COR-L47 (cell line): ENCODE data around the gene UBE2R2.
"Not testable (repeated sequence)": the region's sequence is repeated elsewhere in the genome, so short reads cannot be mapped to it uniquely, and the experiment has no call there.

Experiments
- DNase-seq: peaks from one replicate; lab custom pipeline; 2025; lab: John Stamatoyannopoulos, UW

Gene UBE2R2

DNA sequence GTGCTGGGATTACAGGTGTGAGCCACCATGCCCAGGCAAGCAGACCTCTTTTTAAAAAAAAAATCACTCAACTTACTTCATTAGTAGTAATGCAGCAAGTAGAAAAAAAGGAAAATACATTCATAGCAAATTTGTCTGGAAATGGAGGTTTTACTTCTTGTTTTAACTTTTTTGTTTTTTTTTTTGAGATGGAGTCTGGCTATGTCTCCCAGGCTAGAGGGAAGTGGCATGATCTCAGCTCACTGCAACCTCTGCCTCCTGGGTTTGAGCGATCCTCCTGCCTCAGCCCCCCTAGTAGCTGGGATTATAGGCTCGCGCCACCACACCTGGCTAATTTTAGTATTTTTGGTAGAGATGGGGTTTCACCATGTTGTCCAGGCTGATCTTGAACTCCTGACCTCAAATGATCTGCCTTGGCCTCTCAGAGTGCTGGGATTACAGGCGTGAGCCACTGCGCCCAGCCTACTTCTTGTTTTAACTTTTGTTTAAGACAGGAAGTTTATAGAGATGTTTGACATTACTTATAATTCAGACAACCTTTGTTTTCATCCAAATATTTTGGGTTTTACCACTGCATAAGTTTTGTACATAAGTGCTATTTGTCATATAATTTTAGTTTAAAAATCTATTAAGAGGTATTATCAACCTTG lies 26.5 kb downstream of the UBE2R2 start:
- no peak for DNase-seq

DNA sequence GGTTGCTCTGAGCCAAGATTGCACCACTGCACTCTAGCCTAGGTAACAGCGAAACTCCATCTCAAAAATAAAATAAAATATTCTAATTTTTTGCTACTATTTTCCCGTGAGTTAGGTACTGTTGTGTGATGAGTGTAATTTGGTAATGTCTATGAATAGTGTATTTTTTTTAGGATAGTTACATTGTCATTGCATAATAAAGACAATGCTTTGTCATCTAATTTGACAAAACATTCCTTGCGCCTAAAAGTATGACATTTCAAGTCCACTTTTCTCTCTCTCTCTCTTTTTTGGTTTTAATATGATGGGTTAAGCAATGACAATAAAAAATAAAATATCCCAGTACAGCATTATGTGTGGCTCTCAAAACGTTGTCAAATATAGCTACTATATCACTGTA lies 29.3 kb downstream of the UBE2R2 start:
- no peak for DNase-seq

DNA sequence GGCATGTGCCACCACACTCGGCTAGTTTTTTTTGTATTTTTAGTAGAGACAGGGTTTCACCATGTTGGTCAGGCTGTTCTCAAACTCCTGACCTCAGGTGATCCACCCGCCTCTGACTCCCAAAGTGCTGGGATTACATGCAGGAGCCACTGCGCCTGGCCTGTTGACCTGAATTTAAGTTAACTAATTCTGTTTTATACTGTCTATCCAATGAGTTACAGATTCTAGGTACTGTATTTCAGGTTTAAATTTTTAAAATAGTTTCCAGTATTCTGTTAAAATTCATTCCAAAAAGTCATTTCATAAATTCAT lies 30.9 kb downstream of the UBE2R2 start:
- not testable (repeated sequence) for DNase-seq

DNA sequence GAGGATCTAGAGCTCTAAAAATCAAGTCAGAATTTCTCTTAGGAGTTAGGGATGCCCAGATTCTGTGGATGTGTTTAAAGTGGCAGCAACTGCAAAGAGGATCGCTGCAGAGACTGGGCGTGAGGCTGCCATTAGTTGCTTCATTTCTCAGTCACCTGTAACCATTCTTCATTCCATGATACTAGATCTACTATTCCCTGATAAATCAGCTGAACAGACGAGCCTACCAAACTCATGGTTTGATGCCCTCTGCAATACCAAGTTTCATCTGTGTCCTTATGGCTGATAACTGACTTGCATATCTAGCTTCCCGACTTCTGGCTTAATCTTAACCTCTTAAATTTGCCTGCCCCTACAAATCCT lies 33.3 kb downstream of the UBE2R2 start:
- no peak for DNase-seq

DNA sequence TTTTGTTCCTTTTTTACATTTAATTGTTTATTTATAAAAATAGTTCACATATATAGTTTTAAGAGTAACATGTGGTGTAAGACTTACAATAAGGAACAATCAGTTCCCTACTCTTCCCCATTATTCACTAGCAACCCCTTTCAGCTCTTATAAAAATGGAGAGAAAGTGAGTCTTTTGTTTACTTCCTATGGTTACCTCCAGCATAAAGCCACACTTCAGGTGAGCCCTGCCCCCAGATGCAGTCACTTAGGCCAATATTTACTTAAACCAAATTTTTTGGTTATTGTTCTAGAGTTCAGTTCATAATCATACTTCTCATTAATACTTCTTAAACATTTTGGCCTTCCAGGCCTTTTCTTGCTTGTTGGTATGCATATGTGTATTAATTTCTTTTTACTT lies 33.7 kb downstream of the UBE2R2 start:
- no peak for DNase-seq

DNA sequence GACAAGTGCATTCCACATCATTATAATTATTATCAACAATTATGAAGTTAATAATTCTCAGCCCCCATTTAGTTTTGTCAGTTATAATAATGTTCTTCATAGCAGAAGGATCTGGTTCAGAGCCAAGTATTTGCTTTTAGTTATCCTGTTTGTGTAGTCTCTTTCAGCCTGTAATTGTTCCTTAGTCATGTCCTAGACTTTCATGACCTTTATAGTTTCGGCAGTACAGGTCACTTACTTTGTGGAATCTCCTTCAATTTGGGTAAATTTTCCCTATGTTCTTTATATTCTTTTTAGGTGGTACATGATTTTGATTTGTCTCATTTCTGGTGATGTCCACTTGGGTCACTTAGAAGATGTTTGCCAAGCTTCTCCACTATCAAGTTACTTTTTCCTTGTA lies 34.3 kb downstream of the UBE2R2 start:
- no peak for DNase-seq

DNA sequence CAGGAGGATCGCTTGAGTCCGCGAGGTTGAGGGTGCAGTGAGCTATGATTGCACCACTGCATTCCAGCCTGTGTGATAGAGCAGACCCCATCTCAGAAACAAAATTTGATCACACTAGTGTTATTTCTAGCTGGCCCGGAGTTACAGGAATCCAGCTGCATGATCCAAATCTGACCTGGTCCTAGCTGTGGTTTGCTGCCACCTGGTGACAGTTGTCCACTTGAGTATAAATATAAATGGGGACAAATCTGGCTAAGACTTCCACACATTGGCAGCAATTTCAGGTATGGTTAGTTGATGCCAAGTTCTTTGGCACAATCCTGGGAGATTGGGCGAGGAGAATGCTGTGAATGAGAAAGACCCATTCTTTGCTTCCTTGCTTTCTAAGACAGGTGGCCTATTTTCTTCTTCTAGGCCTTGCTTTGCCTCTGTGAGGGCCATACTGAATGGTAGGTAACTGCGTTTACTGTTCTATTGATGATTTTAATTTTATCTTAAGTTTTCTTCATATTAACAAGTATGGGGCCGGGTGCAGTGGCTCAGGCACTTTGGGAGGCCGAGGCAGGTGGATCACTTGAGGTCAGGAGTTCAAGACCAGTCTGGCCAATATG lies 35.4 kb downstream of the UBE2R2 start:
- DNase-seq = peak; percentile 63

DNA sequence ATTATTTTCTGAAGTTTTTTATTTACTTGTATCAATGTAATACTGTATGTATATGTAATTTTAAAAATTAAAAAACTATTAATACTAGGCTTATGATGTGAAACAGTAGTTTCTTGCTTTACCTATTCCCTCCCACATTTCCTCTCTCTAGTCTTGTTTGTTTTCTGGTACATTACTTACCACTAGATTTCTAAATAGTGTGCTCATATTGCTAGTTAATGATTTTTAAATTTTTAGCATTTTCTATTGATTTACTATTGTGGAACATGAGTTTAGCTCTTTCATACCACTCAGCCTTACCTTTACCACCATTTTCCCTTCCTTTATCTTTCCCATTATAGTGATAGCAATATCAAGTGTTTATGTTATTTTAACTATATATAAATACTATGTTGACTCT lies 39.3 kb downstream of the UBE2R2 start:
- DNase-seq = no peak

DNA sequence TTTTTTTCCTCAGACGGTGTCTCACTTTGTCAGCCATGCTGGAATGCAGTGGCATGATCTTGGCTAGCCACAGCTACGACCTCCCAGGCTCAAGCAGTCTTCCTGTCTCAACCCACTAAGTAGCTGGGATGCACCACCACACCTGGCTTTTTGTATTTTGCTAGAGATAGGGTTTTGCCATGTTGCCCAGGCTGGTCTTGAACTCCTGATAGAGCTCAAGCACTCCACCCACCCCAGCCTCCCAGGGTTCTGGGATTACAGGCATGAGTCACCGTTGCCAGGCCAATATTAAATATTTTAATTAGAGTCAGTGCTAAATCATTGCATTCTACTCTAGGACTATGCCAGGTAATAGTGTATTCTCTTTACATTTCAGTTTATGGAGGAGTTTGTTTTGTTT lies 41.5 kb downstream of the UBE2R2 start:
- DNase-seq = no peak

DNA sequence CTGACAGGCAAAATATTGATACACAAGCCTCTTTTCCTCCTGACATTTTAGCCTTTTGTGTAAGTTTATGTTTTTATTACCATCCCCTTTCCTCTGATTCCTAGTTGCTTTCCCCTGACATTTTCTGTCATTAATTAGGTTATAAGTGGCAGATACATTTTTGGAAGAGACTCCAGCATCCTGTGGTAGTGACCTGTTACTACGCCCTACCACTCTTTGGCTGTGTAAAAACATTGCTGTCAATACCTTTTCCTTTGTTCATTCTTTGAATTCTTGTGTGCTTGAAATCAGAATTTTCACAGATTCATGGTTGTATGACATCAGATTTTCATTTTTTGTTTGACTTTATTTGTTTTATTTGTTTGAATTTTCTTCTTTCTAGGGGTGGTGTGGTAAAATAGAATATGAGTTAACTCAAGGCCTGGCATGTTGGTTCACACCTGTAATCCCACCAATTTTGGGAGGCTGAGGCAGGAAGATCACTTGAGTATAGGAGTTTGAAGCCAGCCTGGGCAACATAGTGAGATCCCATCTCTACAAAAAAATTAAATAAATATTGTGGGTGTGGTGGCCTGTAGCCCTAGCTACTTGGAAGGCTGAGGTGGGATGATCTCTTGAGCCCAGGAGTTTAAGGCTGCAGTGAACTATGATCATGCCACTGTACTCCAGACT lies 43.4 kb downstream of the UBE2R2 start:
- no peak for DNase-seq

DNA sequence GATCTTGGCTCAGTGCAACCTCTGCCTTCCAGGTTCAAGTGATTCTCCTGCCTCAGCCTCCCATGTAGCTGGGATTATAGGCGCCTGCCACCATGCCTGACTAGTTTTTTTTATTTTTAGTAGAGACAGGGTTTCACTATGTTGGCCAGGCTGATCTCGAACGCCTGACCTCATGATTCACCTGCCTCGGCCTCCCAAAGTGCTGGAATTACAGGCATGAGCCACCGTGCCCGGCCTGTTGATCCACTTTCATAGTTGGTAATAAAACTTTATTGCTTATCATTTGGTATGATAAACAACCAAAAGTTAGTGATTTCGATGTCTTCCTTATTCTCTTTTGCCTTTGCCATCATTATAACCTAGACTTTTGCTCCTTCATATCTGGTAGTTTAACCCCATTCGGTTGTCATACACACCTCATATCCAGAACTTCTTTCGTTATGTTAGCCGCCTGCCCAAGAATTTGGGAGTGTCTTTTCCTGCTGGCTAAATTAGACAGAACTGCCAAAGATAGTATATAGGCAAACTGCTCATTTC lies 45.0 kb downstream of the UBE2R2 start:
- no peak for DNase-seq

DNA sequence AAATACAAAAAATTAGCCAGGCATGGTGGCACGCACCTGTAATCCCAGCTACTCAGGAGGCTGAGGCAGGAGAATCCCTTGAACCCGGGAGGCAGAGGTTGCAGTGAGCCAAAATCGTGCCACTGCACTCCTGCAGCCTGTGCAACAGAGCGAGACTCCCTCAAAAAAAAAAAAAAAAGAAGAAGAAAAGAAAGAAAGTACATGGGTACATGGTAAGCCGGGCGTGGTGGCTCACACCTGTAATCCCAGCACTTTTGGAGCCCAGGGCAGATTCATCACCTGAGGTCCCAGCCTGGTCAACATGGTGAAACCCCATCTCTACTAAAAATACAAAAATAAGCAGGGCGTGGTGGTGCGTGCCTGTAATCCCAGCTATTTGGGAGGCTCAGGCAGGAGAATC lies 46.1 kb downstream of the UBE2R2 start:
- not testable (repeated sequence) for DNase-seq

DNA sequence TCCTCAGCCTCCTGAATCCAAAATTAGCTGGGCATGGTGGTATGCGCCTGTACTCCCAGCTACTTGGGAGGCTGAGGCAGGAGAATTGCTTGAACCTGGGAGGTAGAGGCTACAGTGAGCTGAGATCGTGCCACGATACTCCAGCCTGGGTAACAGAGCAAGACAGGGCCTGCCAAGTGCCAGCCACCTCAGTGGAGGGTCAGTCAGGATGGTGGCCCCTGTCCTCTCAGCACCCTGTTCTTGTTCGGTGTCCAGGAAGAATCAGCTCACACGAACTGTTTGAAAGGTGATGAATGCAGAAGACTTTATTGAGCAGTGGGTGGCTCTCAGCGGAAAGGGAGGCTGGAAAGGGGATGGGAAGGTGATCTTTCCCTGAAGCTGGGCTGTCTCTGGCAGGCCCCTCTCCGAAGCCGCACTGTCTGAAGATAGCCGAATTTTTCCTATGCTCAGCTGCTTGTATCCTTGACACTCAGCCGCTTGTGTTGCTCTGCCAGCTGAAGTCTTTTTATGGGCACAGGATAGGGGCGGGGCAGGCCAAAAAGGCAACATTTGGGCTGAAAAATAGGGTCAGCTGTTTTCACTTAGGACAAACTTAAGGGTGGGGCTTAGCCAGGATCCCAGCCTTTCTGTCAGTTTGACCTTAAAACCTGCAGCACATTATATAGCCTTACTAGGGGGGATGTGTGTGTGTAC lies 50.9 kb downstream of the UBE2R2 start:
- DNase-seq = no peak

DNA sequence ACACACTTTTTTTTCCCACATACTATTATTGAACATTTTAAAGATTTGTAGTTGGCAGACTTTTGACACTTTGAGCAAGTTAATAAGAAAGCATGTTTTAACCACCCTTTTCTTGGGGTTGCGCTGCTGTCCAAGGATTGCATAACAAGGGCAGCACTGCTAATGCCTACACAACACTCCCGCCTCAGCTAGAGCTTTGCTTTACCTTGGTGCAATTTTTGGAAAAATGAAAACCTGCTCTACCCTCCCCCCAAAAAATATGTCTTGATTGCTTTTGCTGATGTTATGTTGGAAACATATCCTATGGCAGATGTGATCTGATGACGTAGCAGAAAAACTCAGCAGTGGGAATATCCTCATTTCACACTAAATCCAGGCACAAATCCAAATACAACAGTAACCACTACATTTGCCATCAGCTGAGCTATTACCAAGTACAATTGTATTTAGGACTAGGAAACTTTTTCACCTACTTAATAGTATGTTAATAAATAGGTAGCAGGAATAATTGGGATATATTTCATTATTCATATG lies 51.5 kb downstream of the UBE2R2 start:
- no peak for DNase-seq

DNA sequence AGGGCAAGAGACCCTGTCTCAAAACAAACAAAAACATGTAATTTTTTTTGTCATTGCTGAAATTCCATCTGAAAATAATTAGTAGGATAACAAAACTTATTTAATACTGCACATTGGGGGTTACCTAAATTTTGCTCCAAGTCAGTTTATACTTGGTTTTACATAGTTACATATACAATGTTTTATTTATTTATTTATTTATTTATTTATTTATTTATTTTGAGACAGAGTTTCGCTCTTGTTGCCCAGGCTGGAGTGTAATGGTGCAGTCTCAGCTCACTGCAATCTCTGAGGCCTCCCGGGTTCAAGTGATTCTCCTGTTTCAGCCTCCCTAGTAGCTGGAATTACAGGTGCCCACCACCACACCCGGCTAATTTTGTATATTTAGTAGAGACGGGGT lies 52.3 kb downstream of the UBE2R2 start:
- not testable (repeated sequence) for DNase-seq

DNA sequence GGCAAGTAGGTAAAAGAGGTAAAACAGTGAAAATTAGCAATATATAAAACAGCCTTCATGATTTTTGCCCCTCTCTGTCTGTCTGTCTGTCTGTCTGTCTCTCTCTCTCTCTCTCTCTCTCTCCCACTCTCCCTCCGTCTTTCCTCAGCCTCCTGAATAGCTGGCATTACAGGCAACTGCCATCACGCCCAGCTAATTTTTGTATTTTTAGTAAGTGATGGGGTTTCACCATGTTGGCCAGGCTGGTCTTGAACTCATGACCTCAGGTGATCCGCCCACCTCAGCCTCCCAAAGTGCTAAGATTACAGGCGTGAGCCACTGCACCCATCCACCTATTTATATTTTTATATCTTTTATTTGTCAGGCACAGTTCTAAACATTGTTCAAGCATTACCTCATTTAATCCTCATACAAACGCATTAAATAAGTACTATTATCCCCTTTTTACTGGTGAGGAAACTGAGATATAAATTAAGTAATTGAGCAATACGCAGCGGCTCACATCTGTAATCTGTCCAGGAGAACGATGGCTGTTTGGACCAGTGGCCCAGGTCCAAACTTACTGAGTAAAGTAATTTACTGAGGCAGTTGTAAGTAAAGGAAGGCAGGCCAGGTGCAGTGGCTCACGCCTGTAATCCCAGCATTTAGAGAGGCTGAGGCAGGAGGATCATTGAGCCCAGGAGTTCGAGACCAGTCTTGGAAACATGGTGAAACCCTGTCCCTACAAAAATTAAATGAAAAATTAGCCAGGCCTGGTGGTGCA lies 60.9 kb downstream of the UBE2R2 start:
- DNase-seq = no peak

DNA sequence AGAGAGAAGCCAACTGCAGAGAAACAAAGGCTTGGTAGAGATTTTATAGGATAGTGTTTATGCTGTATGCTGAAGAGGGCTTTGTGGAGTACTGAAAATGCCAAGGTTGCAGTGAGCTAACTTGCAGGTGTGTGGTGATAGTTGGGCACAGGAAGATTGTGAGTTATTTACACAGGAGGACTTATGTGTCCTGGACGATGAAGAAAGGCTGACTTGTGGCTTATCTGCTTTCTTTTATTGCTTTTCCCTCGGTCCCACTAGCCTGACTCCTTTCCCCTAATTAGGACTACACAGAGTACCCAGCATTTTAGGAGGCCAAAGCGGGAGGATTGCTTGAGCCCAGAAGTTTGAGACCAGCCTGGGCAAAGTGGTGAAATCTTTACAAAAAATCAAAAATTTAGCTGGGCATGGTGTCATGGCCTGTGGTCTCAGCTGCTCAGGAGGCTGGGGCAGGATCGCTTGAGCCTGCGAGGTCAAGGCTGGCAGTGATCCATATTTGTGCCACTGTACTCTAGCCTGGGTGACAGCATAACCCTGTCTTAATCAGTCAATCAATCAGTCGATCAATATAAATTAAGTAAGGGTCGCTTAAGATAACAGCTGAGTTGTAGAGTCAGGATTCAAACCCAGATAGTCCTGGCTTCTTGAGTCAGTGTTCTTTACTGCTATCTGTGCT lies 61.9 kb downstream of the UBE2R2 start:
- DNase-seq = no peak

DNA sequence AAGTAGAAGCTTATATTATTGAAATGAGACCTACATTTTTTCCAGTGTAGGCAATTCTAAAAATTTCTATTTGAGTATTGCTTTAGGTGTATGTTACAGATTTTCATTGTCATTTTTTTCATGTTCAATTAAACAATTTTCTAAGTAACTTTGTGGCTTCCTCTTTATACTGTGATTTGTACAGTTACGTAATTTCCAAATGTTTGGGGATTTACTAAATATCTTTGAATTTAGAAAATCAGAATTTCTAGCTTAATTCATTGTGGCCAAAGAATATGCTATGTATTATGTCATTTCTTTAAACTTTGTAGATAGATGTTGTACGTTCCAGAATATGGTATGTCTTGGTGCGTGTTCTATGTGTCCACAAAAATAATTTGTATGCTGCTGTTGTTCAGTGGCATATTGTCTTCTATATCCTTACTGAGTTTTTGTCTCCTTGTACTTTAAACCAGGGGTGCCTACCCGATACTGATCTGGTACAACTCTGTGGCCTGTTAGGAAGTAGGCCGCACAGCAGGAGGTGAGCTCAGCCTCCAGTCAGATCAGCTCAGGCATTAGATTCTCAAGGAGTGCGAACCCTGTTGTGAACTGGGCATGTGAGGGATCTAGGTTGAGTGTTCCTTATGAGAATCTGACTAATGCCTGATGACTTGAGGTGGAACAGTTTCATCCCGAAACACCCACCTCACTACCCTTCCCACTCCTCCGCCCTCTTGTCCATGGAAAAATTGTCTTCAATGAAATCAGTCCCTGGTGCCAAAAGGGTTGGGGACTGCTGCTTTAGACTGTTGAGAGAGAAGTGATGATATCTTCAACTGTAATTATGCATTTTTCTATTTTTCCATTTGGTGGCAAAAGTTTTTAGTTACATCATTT lies 63.5 kb downstream of the UBE2R2 start:
- DNase-seq = no peak

DNA sequence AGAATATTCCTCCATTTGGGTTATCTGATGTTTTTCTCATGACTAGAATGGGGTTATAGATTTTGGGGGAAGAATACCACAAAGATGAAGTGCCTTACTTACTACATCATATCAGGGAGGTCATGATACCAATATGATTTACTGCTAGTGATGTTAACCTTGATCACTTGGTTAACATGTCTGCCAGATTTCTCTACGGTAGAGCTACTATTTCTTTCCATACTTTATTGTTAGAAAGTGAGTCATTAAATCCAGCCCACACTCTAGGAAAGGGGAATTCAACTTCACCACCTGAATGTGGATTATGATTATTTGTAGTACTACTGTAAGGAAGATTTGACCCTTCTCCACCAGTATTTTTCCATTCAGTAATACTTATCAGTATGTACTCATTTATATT lies 64.7 kb downstream of the UBE2R2 start:
- no peak for DNase-seq
